Measurements from ENCODE around the gene ARHGAP28. TPM values are rescaled to one million over a fixed set of nuclear protein-coding genes. Genes with fewer than 3 reads are reported as not detected.

ARHGAP28 gene
- total RNA-seq, 4 donors from 2014 or later: 1.1 to 26.3 (median 2.6) TPM

DNA sequence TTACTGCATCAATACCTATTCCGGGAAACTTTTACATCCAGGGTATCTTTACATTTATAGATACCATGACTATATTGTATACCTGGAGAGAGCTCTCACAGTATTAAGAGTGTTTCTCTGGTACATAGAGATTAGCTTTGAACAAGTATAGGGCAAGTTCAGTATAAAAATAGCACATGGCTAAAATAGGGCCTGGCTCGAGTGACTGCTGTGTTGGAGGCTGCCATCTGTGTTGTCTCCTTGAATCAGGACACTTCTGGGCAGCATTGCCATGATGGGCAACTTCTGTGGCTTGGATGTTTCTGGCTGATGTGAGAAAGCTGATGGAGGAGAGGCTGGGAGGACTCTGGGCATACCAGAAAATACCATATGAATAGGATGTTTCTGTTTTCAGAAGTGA, 18.7 kb downstream of the ARHGAP28 start:
- intact Hi-C loops (cut with DNase I; ENCODE audit: low total_unique reads) (no loop called here), in situ Hi-C loops (cut with MboI; ENCODE audit: low pct_ligation_motif_present in 1 of 4, low pct_unique_long_range_greater_than_20kb in 1 of 4, low sequenced_read_pairs in 3 of 4) (no loop called here)
- 68 to 100% methylated on average over 1 to 2 of the region's 2 CpGs for WGBS, 2 donors (ENCODE audit: low coverage in 1 of 2)
- H3K4me1 ChIP-seq: peaks cover 0 to 9% (median 2%) of the 10 kb centered on the region in 4 donors
- TF ChIP-seq POLR2AphosphoS5 (IDR thresholded peaks at IDR 0.05) (no peak), EP300 (IDR thresholded peaks at IDR 0.05; ENCODE audit: low read depth) (no peak), POLR2A (IDR thresholded peaks at IDR 0.05) (no peak)
- TF ChIP-seq, protein P1, sequence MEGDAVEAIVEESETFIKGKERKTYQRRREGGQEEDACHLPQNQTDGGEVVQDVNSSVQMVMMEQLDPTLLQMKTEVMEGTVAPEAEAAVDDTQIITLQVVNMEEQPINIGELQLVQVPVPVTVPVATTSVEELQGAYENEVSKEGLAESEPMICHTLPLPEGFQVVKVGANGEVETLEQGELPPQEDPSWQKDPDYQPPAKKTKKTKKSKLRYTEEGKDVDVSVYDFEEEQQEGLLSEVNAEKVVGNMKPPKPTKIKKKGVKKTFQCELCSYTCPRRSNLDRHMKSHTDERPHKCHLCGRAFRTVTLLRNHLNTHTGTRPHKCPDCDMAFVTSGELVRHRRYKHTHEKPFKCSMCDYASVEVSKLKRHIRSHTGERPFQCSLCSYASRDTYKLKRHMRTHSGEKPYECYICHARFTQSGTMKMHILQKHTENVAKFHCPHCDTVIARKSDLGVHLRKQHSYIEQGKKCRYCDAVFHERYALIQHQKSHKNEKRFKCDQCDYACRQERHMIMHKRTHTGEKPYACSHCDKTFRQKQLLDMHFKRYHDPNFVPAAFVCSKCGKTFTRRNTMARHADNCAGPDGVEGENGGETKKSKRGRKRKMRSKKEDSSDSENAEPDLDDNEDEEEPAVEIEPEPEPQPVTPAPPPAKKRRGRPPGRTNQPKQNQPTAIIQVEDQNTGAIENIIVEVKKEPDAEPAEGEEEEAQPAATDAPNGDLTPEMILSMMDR (IDR thresholded peaks at IDR 0.05): no peak
- no peaks in the 10 kb centered on the region for H3K27me3 ChIP-seq
- no peaks in the 10 kb centered on the region for H3K36me3 ChIP-seq
- H3K4me3 ChIP-seq: no peak overlapping the region
- peak overlapping the region in 1 of 4 donors; percentile 36 for H3K27ac ChIP-seq
- DNase-seq: no peak
- H3K9me3 ChIP-seq: no peaks in the 10 kb centered on the region

DNA sequence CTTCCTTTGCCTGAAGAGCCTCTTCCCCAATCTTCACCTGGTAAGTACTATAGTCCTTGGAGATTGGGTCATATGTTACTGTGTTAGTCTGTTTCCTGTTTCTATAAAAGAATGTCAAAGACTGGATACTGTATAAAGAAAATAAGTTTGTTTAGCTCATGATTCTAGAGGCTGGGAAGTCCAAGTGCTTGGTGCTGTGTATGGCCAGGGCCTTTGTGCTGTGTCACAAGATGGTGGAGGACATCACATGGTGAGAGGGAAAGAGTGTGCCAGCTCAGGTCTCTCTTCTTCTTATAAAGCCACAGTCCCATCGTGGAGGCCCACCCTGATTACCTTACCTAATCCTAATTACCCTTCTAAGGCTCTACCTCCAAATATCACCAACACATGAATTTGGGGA, 20.9 kb downstream of the ARHGAP28 start:
- intact Hi-C loops (cut with DNase I; ENCODE audit: low total_unique reads): no loop called here
- H3K27ac ChIP-seq: no peak overlapping the region
- 77% methylated on average over 1 of the region's 1 CpG; no CpG with 5 or more reads in 1 of the 2 donors for WGBS, 2 donors (ENCODE audit: low coverage in 1 of 2)

DNA sequence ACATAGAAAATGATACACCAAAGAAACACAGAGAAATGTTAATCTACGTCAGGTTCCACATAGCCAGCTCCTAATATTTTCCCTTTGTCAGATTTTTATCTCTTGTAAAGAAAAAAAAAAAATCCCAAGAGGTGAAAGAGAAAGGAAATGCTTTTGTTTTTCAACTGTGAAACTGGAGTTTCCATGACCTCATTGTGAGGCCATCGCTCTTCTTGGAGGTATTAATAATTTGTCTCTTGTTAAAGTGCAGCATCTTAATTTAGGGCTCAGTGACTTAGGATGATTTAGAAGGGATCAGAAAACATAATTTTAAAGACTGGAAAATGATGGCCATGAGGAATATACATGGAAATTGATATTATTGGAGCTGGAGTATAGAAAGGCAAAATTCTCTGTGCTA, 21.7 kb downstream of the ARHGAP28 start:
- Histone ChIP-seq H3K9me3 (no peaks in the 10 kb centered on the region), H3K36me3 (no peaks in the 10 kb centered on the region), H3K4me3 (no peak overlapping the region), H3K27ac (peak overlapping the region in 3 of 4 donors; percentile 48 to 69 (median 58)), H3K27me3 (no peaks in the 10 kb centered on the region), H3K4me1 (peaks cover 0 to 9% (median 2%) of the 10 kb centered on the region in 4 donors)
- 64 to 71% methylated on average over 2 of the region's 2 CpGs for WGBS, 2 donors (ENCODE audit: low coverage in 1 of 2)
- in situ Hi-C loops (cut with MboI; ENCODE audit: low pct_ligation_motif_present in 1 of 4, low pct_unique_long_range_greater_than_20kb in 1 of 4, low sequenced_read_pairs in 3 of 4) (no loop called here), intact Hi-C loops (cut with DNase I; ENCODE audit: low total_unique reads) (no loop called here)
- DNase-seq: no peak
- TF ChIP-seq POLR2AphosphoS5 (IDR thresholded peaks at IDR 0.05): no peak

More for the DNA sequence above, 20.9 kb downstream of the ARHGAP28 start:
- in situ Hi-C loops (cut with MboI; ENCODE audit: low pct_ligation_motif_present in 1 of 4, low pct_unique_long_range_greater_than_20kb in 1 of 4, low sequenced_read_pairs in 3 of 4): no loop called here
- DNase-seq: no peak
- H3K27me3 ChIP-seq: no peaks in the 10 kb centered on the region
- no peaks in the 10 kb centered on the region for H3K36me3 ChIP-seq
- TF ChIP-seq, protein P1 (IDR thresholded peaks at IDR 0.05): no peak
- TF ChIP-seq POLR2A (IDR thresholded peaks at IDR 0.05) (no peak), POLR2AphosphoS5 (IDR thresholded peaks at IDR 0.05) (no peak), EP300 (IDR thresholded peaks at IDR 0.05; ENCODE audit: low read depth) (no peak)
- no peaks in the 10 kb centered on the region for H3K9me3 ChIP-seq
- peaks cover 0 to 9% (median 2%) of the 10 kb centered on the region in 4 donors for H3K4me1 ChIP-seq
- H3K4me3 ChIP-seq: no peak overlapping the region

DNA sequence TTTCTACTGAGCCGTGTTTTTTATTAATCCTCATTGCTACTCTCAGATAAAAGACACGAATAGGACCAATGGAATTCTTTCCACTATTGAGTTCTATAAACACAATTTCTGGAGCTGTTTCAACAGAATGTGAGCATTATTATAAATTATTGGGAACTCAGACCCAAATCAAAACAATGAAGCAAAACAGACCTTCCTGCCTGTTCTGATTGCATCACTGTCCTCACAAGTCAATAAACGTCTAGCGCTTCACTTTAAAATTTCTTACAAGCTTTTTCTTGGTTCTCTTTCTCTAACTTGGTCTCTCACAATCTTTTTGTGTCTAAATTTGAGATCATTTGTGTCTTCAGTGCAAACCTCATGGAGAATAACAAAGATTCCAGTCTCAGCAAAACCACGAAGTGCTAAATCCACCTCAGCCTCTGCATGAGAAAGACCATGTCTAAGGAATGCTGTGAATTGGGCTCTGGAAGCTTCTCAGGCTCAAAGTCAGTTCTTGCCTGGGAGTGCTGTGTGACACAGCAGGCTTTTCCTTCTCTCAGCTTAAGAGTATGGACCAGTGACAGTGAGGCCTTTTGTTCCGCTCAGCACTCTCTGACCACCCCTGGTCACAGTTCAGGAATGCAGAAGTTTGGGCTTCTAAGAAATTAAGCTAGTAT, 22.8 kb downstream of the ARHGAP28 start:
- WGBS, 2 donors (ENCODE audit: low coverage in 1 of 2): 52 to 53% methylated on average over 5 to 6 of the region's 6 CpGs
- in situ Hi-C loops (cut with MboI; ENCODE audit: low pct_ligation_motif_present in 1 of 4, low pct_unique_long_range_greater_than_20kb in 1 of 4, low sequenced_read_pairs in 3 of 4): no loop called here
- DNase-seq: no peak

More for the DNA sequence above, 22.8 kb downstream of the ARHGAP28 start:
- TF ChIP-seq EP300 (IDR thresholded peaks at IDR 0.05; ENCODE audit: low read depth): no peak
- no peak for TF ChIP-seq POLR2A (IDR thresholded peaks at IDR 0.05)
- TF ChIP-seq, protein P1 (IDR thresholded peaks at IDR 0.05): no peak
- TF ChIP-seq POLR2AphosphoS5 (IDR thresholded peaks at IDR 0.05): no peak
- no peaks in the 10 kb centered on the region for H3K27me3 ChIP-seq
- no peaks in the 10 kb centered on the region for H3K9me3 ChIP-seq
- H3K36me3 ChIP-seq: no peaks in the 10 kb centered on the region
- peak overlapping the region; percentile 48 to 69 (median 58) for H3K27ac ChIP-seq
- intact Hi-C loops (cut with DNase I; ENCODE audit: low total_unique reads): no loop called here
- H3K4me3 ChIP-seq: no peak overlapping the region
- H3K4me1 ChIP-seq: peaks cover 0 to 9% (median 2%) of the 10 kb centered on the region in 4 donors

Measured in transverse colon (tissue), 4 donors.